ENCODE results near the gene FAM32A.
A peak's percentile ranks its signal among the peaks of the same experiment; 100 is the strongest.

Gene FAM32A

DNA sequence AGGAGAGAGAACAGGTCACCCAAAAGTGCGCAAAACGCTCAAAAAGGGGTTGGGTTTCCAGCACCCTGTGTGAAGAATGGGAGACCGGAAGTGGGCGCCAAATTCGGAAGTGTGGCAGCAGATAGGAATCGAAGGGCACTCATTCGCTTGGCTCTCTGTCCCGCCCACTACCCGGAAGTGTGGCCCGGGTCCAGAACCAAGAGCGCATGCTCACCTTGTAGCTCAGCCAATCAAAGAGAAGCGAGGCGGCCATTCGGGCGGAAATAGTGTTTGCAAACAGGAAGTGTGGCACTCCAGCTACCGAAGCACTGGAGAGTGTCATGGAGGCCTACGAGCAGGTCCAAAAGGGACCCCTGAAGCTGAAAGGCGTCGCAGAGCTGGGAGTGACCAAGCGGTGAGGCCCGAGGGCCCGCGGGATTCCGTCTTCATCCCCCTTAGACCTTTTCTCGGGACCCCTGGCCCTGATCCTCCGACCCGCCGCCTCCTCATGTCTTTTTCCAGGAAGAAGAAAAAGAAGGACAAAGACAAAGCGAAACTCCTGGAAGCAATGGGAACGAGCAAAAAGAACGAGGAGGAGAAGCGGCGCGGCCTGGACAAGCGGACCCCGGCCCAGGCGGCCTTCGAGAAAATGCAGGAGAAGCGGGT, at the start of gene FAM32A:
Gene FAM32A (plus strand): TSS at position 288 of the 645 bp plus-strand sequence. CDS start 33 bp downstream, at position 321.
- H3K36me3 ChIP-seq (ENCODE audit: control insufficient read depth in 1 of 2, insufficient read depth in 2 of 2, low read length in 2 of 2) = peaks cover 19 to 20% of the 10 kb centered on the region in 2 donors
- H3K27ac ChIP-seq (ENCODE audit: low read length) = peak within 1 kb of the TSS; percentile 83
- no peaks in the 10 kb centered on the region for H3K9me3 ChIP-seq (ENCODE audit: control insufficient read depth in 1 of 2, low read length in 2 of 2)
- no peaks in the 10 kb centered on the region for H3K27me3 ChIP-seq (ENCODE audit: low read depth, low read length)
- H3K4me1 ChIP-seq (ENCODE audit: control insufficient read depth in 1 of 2, insufficient read depth in 2 of 2, low read length in 2 of 2) = peaks cover 0 to 33% of the 10 kb centered on the region in 2 donors
- peak within 1 kb of the TSS; percentile 94 to 95 for H3K4me3 ChIP-seq (ENCODE audit: low read depth in 1 of 2, low read length in 2 of 2)

DNA sequence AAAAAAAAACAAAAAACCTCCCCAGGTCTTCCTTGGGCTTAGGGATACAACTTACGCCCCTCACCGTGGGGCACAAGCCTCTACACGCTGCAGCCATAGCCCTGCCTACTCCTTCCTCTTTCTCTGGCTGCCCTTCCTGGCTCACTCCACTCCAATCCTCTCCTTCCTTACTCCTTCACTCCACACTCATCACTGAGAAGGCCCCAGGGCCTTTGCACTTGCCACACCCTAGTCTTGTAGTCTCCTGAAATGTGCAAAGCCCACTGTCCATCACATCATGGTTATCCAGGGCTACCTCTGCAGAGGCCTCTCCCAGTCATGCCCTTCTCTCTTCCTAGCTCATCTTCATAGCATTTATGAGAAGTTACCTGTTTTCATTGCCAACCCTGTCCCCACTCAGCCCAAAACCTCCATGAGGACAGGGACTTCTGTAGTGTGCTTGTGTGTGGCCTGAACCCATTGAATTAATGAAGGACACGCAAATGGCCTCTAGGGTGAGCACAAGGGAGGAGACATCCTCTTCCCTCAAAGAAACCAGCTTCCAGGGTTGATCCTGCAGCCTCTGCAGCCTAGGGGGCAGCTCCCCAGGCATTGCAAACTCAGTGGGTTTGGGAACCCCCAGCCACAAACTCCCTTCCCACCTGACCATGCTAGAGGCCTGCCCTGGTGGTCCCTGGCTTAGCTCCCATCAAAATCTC, 49.6 kb upstream of the FAM32A start:
- peaks cover 32 to 37% of the 10 kb centered on the region in 2 donors for H3K36me3 ChIP-seq (ENCODE audit: control insufficient read depth in 1 of 2, insufficient read depth in 2 of 2, low read length in 2 of 2)
- no peaks in the 10 kb centered on the region for H3K4me1 ChIP-seq (ENCODE audit: control insufficient read depth in 1 of 2, insufficient read depth in 2 of 2, low read length in 2 of 2)
- H3K4me3 ChIP-seq (ENCODE audit: low read depth in 1 of 2, low read length in 2 of 2) = no peak overlapping the region
- no peaks in the 10 kb centered on the region for H3K9me3 ChIP-seq (ENCODE audit: control insufficient read depth in 1 of 2, low read length in 2 of 2)
- H3K27ac ChIP-seq (ENCODE audit: low read length) = no peak overlapping the region
- H3K27me3 ChIP-seq (ENCODE audit: low read depth, low read length) = no peaks in the 10 kb centered on the region

DNA sequence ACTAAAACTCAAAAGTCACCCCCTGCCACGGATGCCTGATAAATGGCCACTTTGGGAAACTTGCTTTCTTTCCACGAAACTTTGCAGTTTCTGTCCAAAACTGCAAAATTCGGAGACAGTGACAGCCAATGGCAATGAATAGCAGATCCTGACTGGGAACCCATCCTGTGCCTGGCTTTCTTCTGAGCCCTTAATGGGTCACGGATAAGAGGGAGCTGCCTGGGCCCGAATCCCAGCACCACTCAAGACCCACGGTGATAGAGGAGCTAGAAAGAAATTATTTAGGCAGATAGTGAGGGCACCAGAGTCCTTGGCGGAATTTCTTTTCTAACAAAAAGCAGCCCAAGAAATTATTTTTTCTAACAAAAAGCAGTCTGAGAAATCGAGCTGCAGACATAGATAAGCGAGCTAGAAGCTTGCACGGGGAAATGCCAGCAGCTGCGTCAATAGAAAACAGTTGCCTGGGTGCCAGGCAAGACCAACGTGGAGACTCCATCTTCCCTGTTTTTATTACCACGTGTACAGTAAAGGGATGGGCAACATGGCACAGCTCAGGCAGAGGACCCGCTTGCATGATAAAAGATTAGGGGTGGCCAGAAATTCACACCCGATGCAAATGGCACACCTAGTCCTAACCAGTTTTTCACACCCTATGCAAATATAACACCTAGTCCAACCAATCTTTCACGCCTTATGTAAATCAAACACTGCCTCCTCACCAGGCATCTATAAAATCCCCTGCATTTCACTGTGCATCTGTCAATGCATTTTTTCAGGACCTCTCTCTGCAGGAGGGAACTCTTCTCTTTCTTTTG, 48.8 kb upstream of the FAM32A start:
- no peaks in the 10 kb centered on the region for H3K27me3 ChIP-seq (ENCODE audit: low read depth, low read length)
- no peak overlapping the region for H3K4me3 ChIP-seq (ENCODE audit: low read depth in 1 of 2, low read length in 2 of 2)
- no peak overlapping the region for H3K27ac ChIP-seq (ENCODE audit: low read length)

DNA sequence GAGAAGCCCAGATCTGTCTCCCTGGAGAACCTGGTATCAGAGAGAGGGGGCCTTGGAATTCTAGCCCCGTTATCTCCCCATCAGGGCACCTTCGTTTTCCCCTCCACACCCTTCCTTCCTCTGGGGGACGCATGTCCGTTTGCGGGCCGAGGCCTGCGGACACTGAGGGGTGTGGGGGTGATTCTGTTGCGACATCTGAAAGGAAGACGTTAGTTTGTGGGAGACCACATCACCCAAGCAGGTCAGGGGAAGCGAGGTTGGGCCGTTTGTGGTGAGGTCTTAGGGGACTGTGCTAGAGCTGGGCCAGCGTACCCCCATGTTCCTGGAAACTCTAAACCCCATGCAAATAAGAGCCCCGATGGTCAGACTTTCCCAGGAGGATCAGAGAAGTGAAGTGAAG, 45.5 kb upstream of the FAM32A start:
- no peaks in the 10 kb centered on the region for H3K36me3 ChIP-seq (ENCODE audit: control insufficient read depth in 1 of 2, insufficient read depth in 2 of 2, low read length in 2 of 2)
- no peak overlapping the region for H3K4me3 ChIP-seq (ENCODE audit: low read depth in 1 of 2, low read length in 2 of 2)
- no peak overlapping the region for H3K27ac ChIP-seq (ENCODE audit: low read length)
- no peaks in the 10 kb centered on the region for H3K27me3 ChIP-seq (ENCODE audit: low read depth, low read length)
- no peaks in the 10 kb centered on the region for H3K9me3 ChIP-seq (ENCODE audit: control insufficient read depth in 1 of 2, low read length in 2 of 2)
- no peaks in the 10 kb centered on the region for H3K4me1 ChIP-seq (ENCODE audit: control insufficient read depth in 1 of 2, insufficient read depth in 2 of 2, low read length in 2 of 2)

More for the DNA sequence above, 48.8 kb upstream of the FAM32A start:
- H3K36me3 ChIP-seq (ENCODE audit: control insufficient read depth in 1 of 2, insufficient read depth in 2 of 2, low read length in 2 of 2) = peaks cover 27 to 28% of the 10 kb centered on the region in 2 donors
- no peaks in the 10 kb centered on the region for H3K9me3 ChIP-seq (ENCODE audit: control insufficient read depth in 1 of 2, low read length in 2 of 2)
- no peaks in the 10 kb centered on the region for H3K4me1 ChIP-seq (ENCODE audit: control insufficient read depth in 1 of 2, insufficient read depth in 2 of 2, low read length in 2 of 2)

- H3K27me3 ChIP-seq (ENCODE audit: low read depth, low read length) = no peaks in the 10 kb centered on the region
- H3K9me3 ChIP-seq (ENCODE audit: control insufficient read depth in 1 of 2, low read length in 2 of 2) = no peaks in the 10 kb centered on the region
- H3K36me3 ChIP-seq (ENCODE audit: control insufficient read depth in 1 of 2, insufficient read depth in 2 of 2, low read length in 2 of 2) = no peaks in the 10 kb centered on the region
- H3K4me3 ChIP-seq (ENCODE audit: low read depth in 1 of 2, low read length in 2 of 2) = no peak overlapping the region
- H3K27ac ChIP-seq (ENCODE audit: low read length) = no peak overlapping the region
- no peaks in the 10 kb centered on the region for H3K4me1 ChIP-seq (ENCODE audit: control insufficient read depth in 1 of 2, insufficient read depth in 2 of 2, low read length in 2 of 2)
Observed at GRCh38 chr19:16141043-16141442, 44.2 kb upstream of the FAM32A start.

DNA sequence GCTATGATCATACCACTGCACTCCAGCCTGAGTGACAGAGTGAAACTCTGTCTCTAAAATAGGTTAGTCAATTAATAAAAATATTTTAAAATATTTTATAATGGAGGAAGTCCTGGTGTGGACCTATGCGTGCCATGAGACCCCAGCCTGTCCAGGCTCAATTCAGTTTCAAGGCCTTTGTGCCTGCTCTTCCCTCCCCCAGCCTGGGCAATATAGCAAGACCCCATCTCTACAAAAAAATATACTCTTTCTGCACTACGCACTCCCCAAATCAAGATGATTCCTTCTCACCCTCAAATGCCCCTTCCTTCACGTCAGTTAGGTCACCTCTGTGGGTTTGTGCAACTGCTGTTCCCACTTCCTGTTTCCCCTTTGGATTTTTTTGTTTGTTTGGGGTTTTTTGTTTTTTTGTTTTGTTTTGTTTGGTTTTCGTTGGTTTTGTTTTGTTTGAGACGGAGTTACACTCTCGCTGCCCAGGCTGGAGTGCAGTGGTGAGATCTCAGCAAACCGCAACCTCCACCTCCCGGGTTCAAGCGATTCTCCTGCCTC, 43.1 kb upstream of the FAM32A start:
- Histone ChIP-seq H3K4me1 (ENCODE audit: control insufficient read depth in 1 of 2, insufficient read depth in 2 of 2, low read length in 2 of 2) (no peaks in the 10 kb centered on the region), H3K4me3 (ENCODE audit: low read depth in 1 of 2, low read length in 2 of 2) (no peak overlapping the region), H3K27me3 (ENCODE audit: low read depth, low read length) (no peaks in the 10 kb centered on the region), H3K27ac (ENCODE audit: low read length) (no peak overlapping the region), H3K36me3 (ENCODE audit: control insufficient read depth in 1 of 2, insufficient read depth in 2 of 2, low read length in 2 of 2) (no peaks in the 10 kb centered on the region), H3K9me3 (ENCODE audit: control insufficient read depth in 1 of 2, low read length in 2 of 2) (no peaks in the 10 kb centered on the region)

- H3K27me3 ChIP-seq (ENCODE audit: low read depth, low read length) = no peaks in the 10 kb centered on the region
- H3K9me3 ChIP-seq (ENCODE audit: control insufficient read depth in 1 of 2, low read length in 2 of 2) = no peaks in the 10 kb centered on the region
- H3K4me3 ChIP-seq (ENCODE audit: low read depth in 1 of 2, low read length in 2 of 2) = peak within 1 kb of the TSS; percentile 23 to 70
- H3K4me1 ChIP-seq (ENCODE audit: control insufficient read depth in 1 of 2, insufficient read depth in 2 of 2, low read length in 2 of 2) = no peaks in the 10 kb centered on the region
- H3K36me3 ChIP-seq (ENCODE audit: control insufficient read depth in 1 of 2, insufficient read depth in 2 of 2, low read length in 2 of 2) = no peaks in the 10 kb centered on the region
- H3K27ac ChIP-seq (ENCODE audit: low read length) = peak within 1 kb of the TSS; percentile 87
Observed at GRCh38 chr19:16143399-16144215, 41.6 kb upstream of the FAM32A start, which contains the start of gene HSH2D. HSH2D (plus strand) TSS chr19:16143685; CDS start chr19:16148751, 5,066 bp downstream.

DNA sequence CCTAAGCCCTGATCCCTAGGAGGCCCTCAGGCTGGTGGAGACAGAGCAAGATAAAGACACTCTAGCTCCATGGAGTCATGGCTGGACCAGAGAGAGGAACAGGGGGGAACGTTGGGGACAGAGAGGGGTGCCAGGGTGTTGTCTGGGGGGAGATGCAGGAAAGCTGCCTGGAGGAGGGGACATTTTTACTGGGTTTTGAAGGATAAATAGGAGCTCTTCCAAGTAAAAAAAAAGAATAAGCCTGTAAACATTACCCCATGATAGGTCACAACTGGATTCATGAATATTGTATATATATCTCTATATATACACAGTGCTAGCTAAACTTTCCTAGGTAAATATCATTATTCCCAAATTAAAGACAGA, 41.0 kb upstream of the FAM32A start:
- Histone ChIP-seq H3K27me3 (ENCODE audit: low read depth, low read length) (no peaks in the 10 kb centered on the region), H3K4me1 (ENCODE audit: control insufficient read depth in 1 of 2, insufficient read depth in 2 of 2, low read length in 2 of 2) (no peaks in the 10 kb centered on the region), H3K36me3 (ENCODE audit: control insufficient read depth in 1 of 2, insufficient read depth in 2 of 2, low read length in 2 of 2) (no peaks in the 10 kb centered on the region), H3K9me3 (ENCODE audit: control insufficient read depth in 1 of 2, low read length in 2 of 2) (no peaks in the 10 kb centered on the region), H3K4me3 (ENCODE audit: low read depth in 1 of 2, low read length in 2 of 2) (peak overlapping the region; percentile 23 to 70), H3K27ac (ENCODE audit: low read length) (peak overlapping the region; percentile 87)

- H3K9me3 ChIP-seq (ENCODE audit: control insufficient read depth in 1 of 2, low read length in 2 of 2) = no peaks in the 10 kb centered on the region
- no peak overlapping the region for H3K4me3 ChIP-seq (ENCODE audit: low read depth in 1 of 2, low read length in 2 of 2)
- no peaks in the 10 kb centered on the region for H3K4me1 ChIP-seq (ENCODE audit: control insufficient read depth in 1 of 2, insufficient read depth in 2 of 2, low read length in 2 of 2)
- no peaks in the 10 kb centered on the region for H3K36me3 ChIP-seq (ENCODE audit: control insufficient read depth in 1 of 2, insufficient read depth in 2 of 2, low read length in 2 of 2)
- H3K27me3 ChIP-seq (ENCODE audit: low read depth, low read length) = no peaks in the 10 kb centered on the region
- H3K27ac ChIP-seq (ENCODE audit: low read length) = no peak overlapping the region
Observed at GRCh38 chr19:16146112-16146511, 39.1 kb upstream of the FAM32A start.

DNA sequence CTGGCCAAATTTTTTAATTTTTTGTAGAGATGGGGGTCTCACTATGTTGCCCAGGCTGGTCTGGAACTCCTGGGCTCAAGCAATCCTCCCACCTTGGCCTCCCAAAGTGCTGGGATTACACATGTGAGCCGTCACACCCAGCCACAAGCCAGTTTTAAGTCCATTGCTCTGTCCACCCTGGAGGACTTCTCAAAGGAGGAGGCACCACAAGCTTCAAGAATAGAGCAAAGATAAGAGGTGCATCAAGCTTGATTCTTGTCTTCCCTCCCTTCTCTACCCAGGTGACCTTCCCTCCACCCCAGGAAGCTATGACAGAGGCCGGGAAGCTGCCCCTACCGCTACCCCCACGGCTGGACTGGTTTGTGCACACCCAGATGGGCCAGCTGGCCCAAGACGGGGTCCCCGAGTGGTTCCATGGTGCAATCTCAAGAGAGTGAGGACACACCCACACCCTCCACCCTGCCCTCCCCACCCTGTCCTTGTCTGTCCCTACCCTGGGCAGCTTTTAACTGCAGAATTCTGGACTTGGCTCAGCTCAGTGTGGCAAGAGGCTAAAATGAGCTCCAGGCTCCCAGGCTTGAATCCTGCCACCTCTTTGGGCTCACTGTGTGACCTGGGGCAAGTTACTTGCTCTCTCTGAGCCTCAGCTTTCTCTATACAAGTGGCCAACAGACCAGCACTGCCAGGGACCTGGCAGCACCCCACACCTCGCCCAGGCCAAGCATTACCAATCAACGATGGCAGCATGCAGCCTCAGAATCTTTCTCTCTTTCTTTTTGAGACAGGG, 36.6 kb upstream of the FAM32A start:
- Histone ChIP-seq H3K27ac (ENCODE audit: low read length) (no peak overlapping the region), H3K36me3 (ENCODE audit: control insufficient read depth in 1 of 2, insufficient read depth in 2 of 2, low read length in 2 of 2) (no peaks in the 10 kb centered on the region), H3K4me1 (ENCODE audit: control insufficient read depth in 1 of 2, insufficient read depth in 2 of 2, low read length in 2 of 2) (no peaks in the 10 kb centered on the region), H3K27me3 (ENCODE audit: low read depth, low read length) (no peaks in the 10 kb centered on the region), H3K4me3 (ENCODE audit: low read depth in 1 of 2, low read length in 2 of 2) (no peak overlapping the region), H3K9me3 (ENCODE audit: control insufficient read depth in 1 of 2, low read length in 2 of 2) (no peaks in the 10 kb centered on the region)
